Activated gamma-delta T cell treated with anti-CD3 and anti-CD28 coated beads, Interleukin-2, amount 50 U/mL, for 16 hours (primary cell): ENCODE measurements around the gene KLC3.
A peak's percentile ranks its signal among the peaks of the same experiment; 100 is the strongest.

Source experiments
- DNase-seq: peaks from one replicate; pipeline ENCODE4 v3.0.0-alpha.2; 2020; ENCODE audit warnings: low read depth

KLC3 gene

GRCh38 chr19:45349430-45349941, 8.9 kb downstream of the KLC3 start:
- DNase-seq: no peak

- DNase-seq: no peak
Measured at GRCh38 chr19:45350477-45351058, 10.0 kb downstream of the KLC3 start.

DNA sequence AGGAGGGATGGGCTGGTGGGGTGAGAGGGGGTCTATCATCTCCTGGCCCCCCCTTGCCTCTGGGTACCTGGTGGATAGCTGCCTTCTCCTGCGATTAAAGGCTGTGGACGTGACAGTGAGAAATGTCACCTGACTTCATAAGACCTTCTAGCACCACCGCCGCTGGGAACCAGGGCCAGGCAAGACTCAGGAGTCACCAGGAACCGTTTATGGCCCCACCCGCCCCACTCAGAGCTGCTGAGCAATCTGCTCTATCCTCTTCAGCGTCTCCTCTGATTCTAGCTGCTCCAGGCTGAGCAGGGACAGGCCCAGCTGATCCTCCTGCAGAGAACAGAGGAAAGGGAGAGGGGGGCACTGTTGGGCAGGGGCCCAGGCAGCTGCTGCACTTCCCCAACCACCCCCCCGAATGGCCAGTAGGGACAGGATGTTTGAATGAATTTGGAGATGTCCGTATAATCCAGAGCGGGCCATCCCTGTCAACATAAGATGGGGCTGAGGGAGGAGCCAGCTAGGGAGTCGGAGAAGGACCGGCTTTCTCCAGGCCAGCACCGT, 10.9 kb downstream of the KLC3 start:
- no peak for DNase-seq

- no peak for DNase-seq
Measured at GRCh38 chr19:45352062-45352461, 11.5 kb downstream of the KLC3 start.

DNA sequence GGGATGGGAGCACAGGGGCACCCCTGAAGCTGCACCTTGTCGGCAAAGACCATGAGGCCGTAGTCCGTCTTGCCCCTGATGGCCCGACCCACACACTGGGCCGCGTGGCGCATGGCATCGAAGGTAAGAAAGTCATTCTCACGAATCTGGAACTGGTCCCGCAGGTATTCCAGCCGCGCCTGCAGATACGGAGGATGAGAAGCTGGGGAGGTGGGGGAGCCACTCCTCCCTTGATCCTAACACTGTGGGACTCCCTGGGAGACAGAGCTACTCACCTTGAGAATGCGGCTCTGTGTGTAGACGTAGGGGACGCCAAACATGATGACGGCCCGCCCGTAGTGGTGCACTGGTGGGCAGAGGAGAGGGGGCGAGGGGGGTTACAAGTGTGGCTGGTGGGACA, 11.9 kb downstream of the KLC3 start:
- DNase-seq: no peak

- DNase-seq: no peak
Measured at GRCh38 chr19:45352914-45353796, 12.6 kb downstream of the KLC3 start.

DNA sequence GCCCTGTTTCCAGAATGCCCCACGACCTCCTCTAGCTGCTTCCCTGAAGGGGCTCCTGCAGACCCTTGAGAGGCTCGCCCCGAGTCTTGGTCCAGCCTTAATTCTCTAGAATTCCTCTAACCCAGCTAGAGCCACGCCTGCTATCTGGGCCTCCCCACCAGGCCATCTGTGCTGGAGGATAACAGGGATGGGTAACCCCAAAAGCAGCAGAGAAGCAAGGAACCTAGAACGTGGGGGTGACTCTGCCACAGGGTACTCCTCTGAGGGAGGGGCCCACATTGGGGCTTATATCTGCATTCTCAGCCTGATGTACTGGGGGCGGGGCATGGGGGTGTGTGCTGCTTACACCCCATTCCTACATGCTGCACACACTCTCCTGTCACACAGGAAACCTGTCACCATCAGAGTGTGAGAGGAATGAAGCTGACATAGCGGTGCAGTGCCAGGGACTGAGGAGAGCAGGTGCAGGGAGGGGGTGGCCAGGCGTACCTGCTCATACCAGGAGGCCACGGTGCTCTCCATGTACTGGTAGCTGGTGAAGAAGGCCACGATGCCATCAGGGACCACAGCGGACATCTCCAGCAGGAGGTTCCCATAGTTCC, 13.8 kb downstream of the KLC3 start:
- no peak for DNase-seq

DNA sequence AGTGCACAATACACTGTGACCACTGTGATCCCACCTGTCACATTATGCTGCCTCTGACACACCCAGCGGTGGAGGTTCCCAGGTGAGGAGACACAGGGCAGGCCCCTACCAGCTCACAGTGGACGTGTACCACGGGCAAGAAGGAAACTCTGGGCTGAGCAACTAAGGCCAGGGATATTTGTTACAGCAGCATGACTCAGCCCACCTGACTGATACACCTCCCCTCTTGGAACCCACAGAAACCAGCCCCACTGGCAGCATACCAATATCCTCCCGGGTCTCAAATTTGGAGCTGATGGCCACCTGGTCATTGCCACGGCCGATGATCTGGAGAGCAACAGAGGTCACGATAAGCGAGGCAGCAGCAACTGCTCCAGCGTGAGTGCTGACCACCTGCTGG, 14.9 kb downstream of the KLC3 start:
- no peak for DNase-seq

DNA sequence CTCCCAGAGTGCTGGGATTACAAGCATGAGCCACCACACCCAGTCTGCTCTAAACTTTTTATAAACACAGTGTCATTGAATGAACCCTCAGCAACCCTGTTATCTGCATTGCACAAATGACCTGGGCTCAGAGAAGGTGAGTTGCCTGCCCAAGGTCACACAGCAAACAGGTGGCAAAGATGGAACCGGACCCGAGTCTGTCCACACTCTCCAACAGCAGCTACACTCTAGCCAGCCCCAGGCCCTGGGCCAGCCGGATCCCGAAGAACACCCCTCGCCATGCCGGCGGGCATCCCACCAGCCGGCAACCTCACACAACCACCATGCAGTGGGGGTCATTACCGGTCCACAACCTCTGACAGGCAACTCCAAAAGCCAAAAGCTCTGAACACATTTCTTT, 15.4 kb downstream of the KLC3 start:
- no peak for DNase-seq

GRCh38 chr19:45356760-45357444, 16.4 kb downstream of the KLC3 start:
- no peak for DNase-seq

DNA sequence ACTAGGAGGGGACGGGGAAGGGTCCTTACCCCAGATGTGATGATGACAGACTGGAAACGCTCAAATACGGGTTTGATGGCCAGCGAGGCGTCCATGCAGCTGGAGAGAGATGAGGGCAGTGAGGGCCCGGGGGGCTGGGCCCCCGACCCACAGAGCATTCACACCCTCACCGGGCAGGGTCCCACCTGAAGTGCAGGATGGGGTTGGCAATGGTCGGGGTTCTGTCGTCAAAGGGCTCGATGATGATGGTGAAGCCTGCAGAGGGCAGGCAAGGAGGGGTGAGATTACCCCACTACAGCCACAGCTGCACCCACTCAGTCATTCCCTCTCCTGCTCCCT, 16.9 kb downstream of the KLC3 start:
- no peak for DNase-seq

- no peak for DNase-seq
Measured at GRCh38 chr19:45358213-45358792, 17.8 kb downstream of the KLC3 start.

DNA sequence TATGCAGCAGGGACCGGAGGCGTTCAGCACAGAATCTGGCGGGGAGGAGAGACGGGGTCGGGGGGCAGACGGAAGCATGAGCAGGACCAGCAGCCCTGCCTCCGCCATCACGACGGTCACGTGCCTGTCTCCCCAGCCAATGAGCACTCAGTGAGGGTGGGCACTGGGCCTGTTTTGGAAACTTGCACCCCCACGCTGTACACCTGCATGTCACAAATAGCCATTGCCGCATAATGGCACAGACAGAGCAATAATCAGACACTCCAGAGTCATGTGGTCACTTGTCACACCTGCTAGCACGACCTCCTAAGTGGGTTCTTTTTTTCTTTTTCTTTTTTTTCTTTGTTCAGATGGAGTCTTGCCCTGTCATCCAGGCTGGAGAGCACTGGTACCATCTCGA, 21.1 kb downstream of the KLC3 start:
- no peak for DNase-seq

- DNase-seq: no peak
Measured at GRCh38 chr19:45362291-45362690, 21.7 kb downstream of the KLC3 start.

DNA sequence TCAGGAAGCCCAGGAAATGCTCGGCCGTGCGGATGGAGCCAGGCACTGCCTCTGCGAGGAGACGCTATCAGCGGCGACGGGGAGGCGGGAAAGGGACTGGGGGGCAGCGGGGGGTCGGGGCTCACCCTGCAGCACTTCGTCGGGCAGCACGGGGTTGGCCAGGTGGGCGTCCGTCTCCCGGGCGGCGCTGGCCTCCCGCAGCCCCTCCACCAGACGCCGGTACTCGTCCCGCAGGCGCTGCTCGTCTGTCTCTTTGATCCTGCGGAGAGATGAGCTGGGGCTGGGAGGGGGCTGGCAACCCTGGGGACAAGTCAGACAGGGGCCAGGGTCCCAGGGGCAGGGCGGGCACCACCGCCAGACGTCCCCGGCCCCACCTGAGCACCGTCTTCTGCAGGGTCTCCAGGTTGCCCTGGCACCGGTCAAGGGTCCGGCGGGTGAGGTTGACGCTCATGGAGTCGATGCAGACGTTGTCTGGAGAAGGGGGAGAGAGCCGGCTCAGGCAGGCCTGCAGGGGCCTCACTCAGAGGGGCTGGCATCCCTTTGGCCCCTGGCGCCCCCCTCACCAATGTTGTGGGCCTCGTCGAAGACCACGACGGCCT, 23.4 kb downstream of the KLC3 start:
- no peak for DNase-seq

DNA sequence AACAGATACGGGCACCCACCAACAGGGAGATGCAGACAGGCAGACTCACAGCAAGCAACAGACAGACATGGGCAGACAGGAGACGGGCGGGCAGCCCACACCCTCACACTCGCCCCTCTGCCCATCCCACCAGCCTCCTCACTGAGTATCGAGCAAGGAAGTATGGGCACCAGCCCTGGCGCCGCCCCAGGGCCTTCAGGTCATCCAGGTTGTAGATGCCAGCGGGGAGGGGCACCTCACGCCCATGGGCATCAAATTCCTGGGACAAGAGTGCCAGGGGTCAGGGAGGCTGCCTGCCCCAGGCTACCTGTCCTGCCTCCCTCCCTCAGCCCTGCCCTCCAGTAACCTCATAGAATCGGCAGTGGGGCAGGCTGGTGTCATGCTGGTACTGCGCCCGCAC, 24.1 kb downstream of the KLC3 start:
- DNase-seq: no peak

- no peak for DNase-seq
Measured at GRCh38 chr19:45368127-45368526, 27.6 kb downstream of the KLC3 start.

GRCh38 chr19:45368737-45369340, 28.3 kb downstream of the KLC3 start:
- no peak for DNase-seq

GRCh38 chr19:45370410-45371204, 30.1 kb downstream of the KLC3 start, which contains the start of gene ERCC2:
TSS of gene ERCC2 (minus strand) at chr19:45370573. CDS start at chr19:45370540, 33 bp downstream.
- peak; percentile 100 for DNase-seq

- DNase-seq: no peak
Measured at GRCh38 chr19:45376045-45376724, 35.6 kb downstream of the KLC3 start.
